K562 (cell line): ENCODE results near the gene OSBPL7. TPM values are rescaled to one million over a fixed set of nuclear protein-coding genes. Genes with fewer than 3 reads are reported as not detected.

ENCODE experiments used
- ATAC-seq: fragments of 200-7000 bp; cut with Tn5 transposase; 3 replicates; pipeline ENCODE4 v1.9.1; 2020; ENCODE audit warnings: moderate library complexity
- BruUV-seq: library from RNA; stranded (reverse); fragments of 400-500 nt; replicated peaks from 2 replicates; lab custom pipeline; 2021; lab: Mats Ljungman, UMichigan
- CTCF ChIA-PET: fragments of 300-600 bp; formaldehyde crosslinking; extraction: SDS; loops from one replicate; lab custom pipeline; 2021; ENCODE audit warnings: low intra/inter-chr PET ratio; lab: Yijun Ruan, JAX
- POLR2A ChIA-PET: fragments of 300-600, 350-650 bp; sonication (Branson Sonifier 250); formaldehyde crosslinking; extraction: SDS; loops from one replicate; lab custom pipeline; 2021; ENCODE audit warnings: antibody characterized with exemption, inconsistent platforms; lab: Yijun Ruan, JAX
- DNase-seq, 4 experiments: peaks; one replicate each; pipeline versions ENCODE4 v3.0.0 to v3.0.0-alpha.2; 2011 to 2018; ENCODE audit warnings: low spot score in 3 of 4, mixed read lengths in 3 of 4; ENCODE audit errors: extremely low read depth in 1 of 4
- FAIRE-seq: peaks from 2 replicates; lab custom pipeline; 2011; peaks lifted over from hg19 to GRCh38; lab: Jason Lieb, UNC
- H2AFZ ChIP-seq: 2 replicates; pipeline ENCODE4 v1.6.0; 2011; ENCODE audit warnings: low read depth, low read length, control low read depth, inconsistent platforms
- H3K27ac ChIP-seq: fragments of 200-600 bp; 3 replicates; pipeline ENCODE4 v1.8.0; 2011; ENCODE audit warnings: low read depth, mild to moderate bottlenecking, control low read depth, inconsistent platforms, low read length, moderate library complexity, mixed read lengths; ENCODE audit errors: extremely low read depth
- H3K27me3 ChIP-seq, 2 experiments: fragments of 300-600 bp in 1 of 2; 2 replicates in 1 of 2; 3 replicates in 1 of 2; pipeline versions ENCODE4 v1.6.0 to v1.8.0; 2011; ENCODE audit warnings: inconsistent platforms in 2 of 2, low read length in 2 of 2, mild to moderate bottlenecking in 1 of 2, mixed read lengths in 1 of 2, moderate library complexity in 1 of 2; ENCODE audit not compliant: control insufficient read depth in 2 of 2, insufficient read depth in 2 of 2
- H3K36me3 ChIP-seq: fragments of 300-600 bp; 3 replicates; pipeline ENCODE4 v1.8.0; 2011; ENCODE audit warnings: mild to moderate bottlenecking, low read length, inconsistent platforms; ENCODE audit not compliant: control insufficient read depth, insufficient read depth
- H3K4me1 ChIP-seq, 2 experiments: fragments of 200-600 bp in 1 of 2; replicated peaks in 1 of 2; 2 replicates in 1 of 2; 3 replicates in 1 of 2; pipeline versions ENCODE4 v1.5.1 to v1.8.0; 2011; ENCODE audit warnings: inconsistent platforms in 2 of 2, low read length in 2 of 2, mild to moderate bottlenecking in 1 of 2, mixed read lengths in 1 of 2, moderate library complexity in 1 of 2; ENCODE audit not compliant: control insufficient read depth in 2 of 2, insufficient read depth in 2 of 2
- H3K4me2 ChIP-seq: 2 replicates; pipeline ENCODE4 v1.6.1; 2011; ENCODE audit warnings: low read length, control low read depth, inconsistent platforms, mixed read lengths; ENCODE audit not compliant: insufficient read depth
- H3K4me3 ChIP-seq: fragments of 200-600 bp; sonication (generic), shearing (Covaris generic); 2 replicates; pipeline ENCODE4 v1.5.1; 2016; ENCODE audit warnings: control low read depth, inconsistent platforms
- H3K79me2 ChIP-seq: fragments of 200-600 bp; 3 replicates; pipeline ENCODE4 v1.8.0; 2011; ENCODE audit warnings: low read length, inconsistent platforms; ENCODE audit not compliant: control insufficient read depth, insufficient read depth
- H3K9ac ChIP-seq, 2 experiments: 2 replicates each; pipeline versions ENCODE4 v1.6.0 to v1.6.1; 2011; ENCODE audit warnings: low read depth in 2 of 2, low read length in 2 of 2, control low read depth in 1 of 2, inconsistent platforms in 1 of 2, mild to moderate bottlenecking in 1 of 2, mixed read lengths in 1 of 2; ENCODE audit not compliant: insufficient read depth in 1 of 2
- H3K9me1 ChIP-seq: one replicate; pipeline ENCODE4 v1.6.0; 2011; ENCODE audit warnings: inconsistent platforms, mild to moderate bottlenecking, low read length, moderate library complexity; ENCODE audit not compliant: control insufficient read depth, insufficient read depth
- H3K9me3 ChIP-seq: replicated peaks from 2 replicates; pipeline ENCODE4 v1.5.1; 2011; ENCODE audit warnings: low read depth, low read length, inconsistent platforms; ENCODE audit not compliant: control insufficient read depth, insufficient read depth
- H4K20me1 ChIP-seq: replicated peaks from 2 replicates; pipeline ENCODE4 v1.6.1; 2011; ENCODE audit warnings: low read length, inconsistent platforms, mixed read lengths; ENCODE audit not compliant: control insufficient read depth, insufficient read depth
- BHLHE40 ChIP-seq: IDR thresholded peaks from 2 replicates; pipeline ENCODE4 v1.6.1; 2011; ENCODE audit warnings: low read length, improper control_type of control experiment
- CEBPG ChIP-seq, 3 experiments: fragments of 200-800 bp in 1 of 3; sonication (Bioruptor generic) in 1 of 3; sonication (generic) in 1 of 3; formaldehyde crosslinking in 1 of 3; IDR thresholded peaks in 2 of 3; conservative IDR thresholded peaks in 1 of 3; 2 replicates each; pipeline versions ENCODE4 v1.6.1 to v1.8.0; 2016 to 2022; ENCODE audit warnings: missing compliant biosample characterization in 2 of 3, missing genetic modification characterization in 2 of 3, mild to moderate bottlenecking in 1 of 3, missing genetic modification reagents in 1 of 3
- E2F6 ChIP-seq, 2 experiments: IDR thresholded peaks; 2 replicates each; pipeline ENCODE4 v1.6.1; 2011; ENCODE audit warnings: borderline replicate concordance in 1 of 2, control low read depth in 1 of 2, low read depth in 1 of 2, low read length in 1 of 2, mild to moderate bottlenecking in 1 of 2, mixed read lengths in 1 of 2, moderate library complexity in 1 of 2; ENCODE audit not compliant: insufficient read depth in 1 of 2, insufficient read length in 1 of 2, poor library complexity in 1 of 2, severe bottlenecking in 1 of 2; ENCODE audit errors: extremely low read depth in 1 of 2
- NRF1 ChIP-seq, 2 experiments: fragments of 450-650 bp; IDR thresholded peaks in 1 of 2; conservative IDR thresholded peaks in 1 of 2; 2 replicates each; pipeline ENCODE4 v1.6.1; 2014; ENCODE audit warnings: mild to moderate bottlenecking in 2 of 2
- USF1 ChIP-seq: sonication (generic); formaldehyde crosslinking; IDR thresholded peaks from 2 replicates; pipeline ENCODE4 v1.9.0; 2022; ENCODE audit warnings: mild to moderate bottlenecking, missing genetic modification reagents
- WGBS: fragments of 100-300 bp; shearing (Covaris generic); methylation state at CpG from one replicate; pipeline ENCODE4 v1.1.6; 2016; ENCODE audit warnings: low coverage, mixed read lengths; ENCODE audit not compliant: insufficient coverage; ENCODE audit errors: missing lambda C conversion rate; 5-methylcytosine and 5-hydroxymethylcytosine counted together
- in situ Hi-C: fragments of 300-500 bp; cut with MboI; formaldehyde crosslinking; loops from 4 replicates; pipeline ENCODE4 v1.15.0; 2018; ENCODE audit warnings: inconsistent platforms, mixed read lengths
- intact Hi-C: fragments of 100-400 bp; cut with micrococcal nuclease; formaldehyde crosslinking; loops from 2 replicates; pipeline ENCODE4 v1.14.2; 2022
- polyA plus RNA-seq, 8 experiments: library from polyadenylated mRNA; depleted of rRNA in 4 of 8; stranded (reverse) in 5 of 8; unstranded in 3 of 8; fragments of >200 nt; fragmentation: Nextera tagmentation in 2 of 8; fragmentation: Illumina TruSeq in 1 of 8; extraction: Ambion mirVana in 2 of 8; extraction: Trizol in 1 of 8; gene quantifications; 2 replicates each; pipeline versions ENCODE4 v1.2.1 to v1.2.3, GENCODE V29; 2011 to 2014; ENCODE audit warnings: inconsistent platforms in 1 of 8, missing spikeins in 1 of 8
- total RNA-seq, 7 experiments: library from RNA; depleted of rRNA in 6 of 7; stranded (reverse); fragments of >200 nt in 6 of 7; fragmentation: Illumina TruSeq in 2 of 7; extraction: Trizol in 2 of 7; gene quantifications; 2 replicates each; pipeline versions ENCODE4 v1.2.1 to v1.2.3, GENCODE V29; 2011 to 2021; ENCODE audit warnings: low replicate concordance in 1 of 7

Gene OSBPL7
- total and polyA plus RNA-seq, 9 of the 15 experiments (the other 6 are each of a cell fraction or from before 2014, with no cell fraction given): 0.32 to 11.9 (median 5.8) TPM

- no peaks in the 10 kb centered on the region for H3K27me3 ChIP-seq
- H3K4me1 ChIP-seq: peaks cover 55 to 61% of the 10 kb centered on the region in 2 experiments
- no TSS peak for BruUV-seq
- ATAC-seq (peak; percentile 16), FAIRE-seq (no peak), DNase-seq (peak in 1 of 4 experiments; percentile 29)
- H3K27ac ChIP-seq: no peak overlapping the region; the same call in 2 of the 3 replicates
- H3K4me3 ChIP-seq: no peak overlapping the region
- WGBS: 79% methylated on average over 11 of the region's 11 CpGs
- H3K79me2 ChIP-seq: no peaks in the 10 kb centered on the region
- H3K36me3 ChIP-seq: no peaks in the 10 kb centered on the region
- H4K20me1 ChIP-seq: no peaks in the 10 kb centered on the region
- peak overlapping the region; percentile 80; the same call in 1 of the 2 replicates for H3K4me2 ChIP-seq
- H3K9me3 ChIP-seq: no peaks in the 10 kb centered on the region
- CTCF ChIA-PET: interaction anchor here (0.5 kb wide), 1 partner anchor 8 kb away, joined by 3 read pairs; no protein-coding TSS in a partner anchor
- intact Hi-C loops: no loop called here
- peak overlapping the region; percentile 23 for H2AFZ ChIP-seq
- POLR2A ChIA-PET: interaction anchor here (0.7 to 1.5 kb wide), 5 partner anchors 8 to 28 kb away, joined by 3 to 7 read pairs (median 3); partner anchors contain the start of genes SP2 and SP6
- no peaks in the 10 kb centered on the region for H3K9me1 ChIP-seq
- peak overlapping the region; percentile 45 to 77; a peak in 2 of 4 replicates for H3K9ac ChIP-seq
- in situ Hi-C loops: no loop called here
- TF ChIP-seq USF1 (CRISPR knock-in tag): peak; percentile 57
- 0 out of 2 replicates have a peak, but pooled peaks have one; percentile 3 for TF ChIP-seq BHLHE40
- TF ChIP-seq NRF1 (conservative IDR thresholded peaks at IDR 0.05 in 1 of 2, IDR thresholded peaks at IDR 0.05 in 1 of 2): 0 out of 4 replicates have a peak, but pooled peaks of 1 of the 2 experiments have one; percentile 31
- no peak for TF ChIP-seq CEBPG (CRISPR knock-in tag; IDR thresholded peaks at IDR 0.05)
- TF ChIP-seq CEBPG (tag; conservative IDR thresholded peaks at IDR 0.05 in 1 of 2, IDR thresholded peaks at IDR 0.05 in 1 of 2): no peak
- peak; percentile 77 to 88 for TF ChIP-seq E2F6 (IDR thresholded peaks at IDR 0.05; ENCODE audit: borderline replicate concordance in 1 of 2, extremely low read depth in 1 of 2, insufficient read depth in 1 of 2, insufficient read length in 1 of 2, low read depth in 1 of 2, low read length in 1 of 2, poor library complexity in 1 of 2, severe bottlenecking in 1 of 2)
Observed at GRCh38 chr17:47867813-47868533, 46.4 kb upstream of the OSBPL7 start.
